Measurements from ENCODE around the gene HELZ2. TPM values are rescaled to one million over a fixed set of nuclear protein-coding genes. Genes with fewer than 3 reads are reported as not detected.
"Not testable (repeated sequence)": the region's sequence is repeated elsewhere in the genome, so short reads cannot be mapped to it uniquely, and the experiment has no call there.

The HELZ2 gene
- total and polyA plus RNA-seq, 4 donors = 2.3 to 41.6 (median 14.0) TPM

- DNase-seq; H3K9me3 ChIP-seq (ENCODE audit: control insufficient read depth, low read length); H3K4me3 ChIP-seq (ENCODE audit: low read length in 2 of 2); H3K27ac ChIP-seq (ENCODE audit: low read depth in 1 of 2, low read length in 2 of 2); ATAC-seq (ENCODE audit: low FRiP score); H3K4me1 ChIP-seq (ENCODE audit: control insufficient read depth in 1 of 2, insufficient read depth in 2 of 2, low read length in 2 of 2); H3K27me3 ChIP-seq (ENCODE audit: control insufficient read depth in 1 of 2, insufficient read depth in 2 of 2, low read length in 1 of 2); intact Hi-C loops (cut with DNase I): not testable (repeated sequence)
- 90% methylated on average over 8 of the region's 8 CpGs for WGBS, 2 donors
- peaks cover 0 to 13% of the 10 kb centered on the region in 2 donors for H3K36me3 ChIP-seq (ENCODE audit: control insufficient read depth in 1 of 2, insufficient read depth in 2 of 2, low read length in 1 of 2)
These were observed 27.6 kb upstream of the HELZ2 start for GRCh38 chr20:63601679-63602078.

GRCh38 chr20:63599396-63600050 lies 25.5 kb upstream of the HELZ2 start:
- peaks cover 0 to 13% of the 10 kb centered on the region in 2 donors for H3K36me3 ChIP-seq (ENCODE audit: control insufficient read depth in 1 of 2, insufficient read depth in 2 of 2, low read length in 1 of 2)
- ATAC-seq (ENCODE audit: low FRiP score) = no peak
- intact Hi-C loops (cut with DNase I) = no loop called here
- WGBS, 2 donors = 92 to 93% methylated on average over 27 of the region's 27 CpGs
- H3K27ac ChIP-seq (ENCODE audit: low read depth in 1 of 2, low read length in 2 of 2) = no peak overlapping the region
- no peaks in the 10 kb centered on the region for H3K27me3 ChIP-seq (ENCODE audit: control insufficient read depth in 1 of 2, insufficient read depth in 2 of 2, low read length in 1 of 2)
- H3K4me3 ChIP-seq (ENCODE audit: low read length in 2 of 2) = no peak overlapping the region
- DNase-seq = no peak
- no peaks in the 10 kb centered on the region for H3K9me3 ChIP-seq (ENCODE audit: control insufficient read depth, low read length)
- no peaks in the 10 kb centered on the region for H3K4me1 ChIP-seq (ENCODE audit: control insufficient read depth in 1 of 2, insufficient read depth in 2 of 2, low read length in 2 of 2)

- no peak overlapping the region for H3K4me3 ChIP-seq (ENCODE audit: low read length in 2 of 2)
- intact Hi-C loops (cut with DNase I) = no loop called here
- ATAC-seq (ENCODE audit: low FRiP score) (no peak), DNase-seq (no peak)
- H3K36me3 ChIP-seq (ENCODE audit: control insufficient read depth in 1 of 2, insufficient read depth in 2 of 2, low read length in 1 of 2) = peaks cover 0 to 13% of the 10 kb centered on the region in 2 donors
- no peaks in the 10 kb centered on the region for H3K9me3 ChIP-seq (ENCODE audit: control insufficient read depth, low read length)
- H3K27me3 ChIP-seq (ENCODE audit: control insufficient read depth in 1 of 2, insufficient read depth in 2 of 2, low read length in 1 of 2) = no peaks in the 10 kb centered on the region
- no peaks in the 10 kb centered on the region for H3K4me1 ChIP-seq (ENCODE audit: control insufficient read depth in 1 of 2, insufficient read depth in 2 of 2, low read length in 2 of 2)
- WGBS, 2 donors = 89 to 91% methylated on average over 33 of the region's 33 CpGs
- H3K27ac ChIP-seq (ENCODE audit: low read depth in 1 of 2, low read length in 2 of 2) = no peak overlapping the region
These were observed 24.7 kb upstream of the HELZ2 start for GRCh38 chr20:63598479-63599395.

- Histone ChIP-seq H3K4me1 (ENCODE audit: control insufficient read depth in 1 of 2, insufficient read depth in 2 of 2, low read length in 2 of 2) (no peaks in the 10 kb centered on the region), H3K36me3 (ENCODE audit: control insufficient read depth in 1 of 2, insufficient read depth in 2 of 2, low read length in 1 of 2) (peaks cover 0 to 13% of the 10 kb centered on the region in 2 donors), H3K27ac (ENCODE audit: low read depth in 1 of 2, low read length in 2 of 2) (no peak overlapping the region), H3K4me3 (ENCODE audit: low read length in 2 of 2) (no peak overlapping the region), H3K27me3 (ENCODE audit: control insufficient read depth in 1 of 2, insufficient read depth in 2 of 2, low read length in 1 of 2) (no peaks in the 10 kb centered on the region), H3K9me3 (ENCODE audit: control insufficient read depth, low read length) (no peaks in the 10 kb centered on the region)
- DNase-seq (peak in 1 of 2 donors; percentile 27), ATAC-seq (ENCODE audit: low FRiP score) (no peak)
- intact Hi-C loops (cut with DNase I) = no loop called here
- WGBS, 2 donors = 86 to 90% methylated on average over 23 of the region's 23 CpGs
These were observed 23.8 kb upstream of the HELZ2 start for GRCh38 chr20:63597651-63598478.

- Histone ChIP-seq H3K27ac (ENCODE audit: low read depth in 1 of 2, low read length in 2 of 2) (no peak overlapping the region), H3K36me3 (ENCODE audit: control insufficient read depth in 1 of 2, insufficient read depth in 2 of 2, low read length in 1 of 2) (peaks cover 0 to 5% of the 10 kb centered on the region in 2 donors), H3K9me3 (ENCODE audit: control insufficient read depth, low read length) (no peaks in the 10 kb centered on the region), H3K4me1 (ENCODE audit: control insufficient read depth in 1 of 2, insufficient read depth in 2 of 2, low read length in 2 of 2) (no peaks in the 10 kb centered on the region), H3K27me3 (ENCODE audit: control insufficient read depth in 1 of 2, insufficient read depth in 2 of 2, low read length in 1 of 2) (no peaks in the 10 kb centered on the region), H3K4me3 (ENCODE audit: low read length in 2 of 2) (no peak overlapping the region)
- intact Hi-C loops (cut with DNase I) = no loop called here
- DNase-seq = peak in 1 of 2 donors; percentile 31
- 81 to 91% methylated on average over 6 of the region's 6 CpGs for WGBS, 2 donors
- no peak for ATAC-seq (ENCODE audit: low FRiP score)
These were observed 22.4 kb upstream of the HELZ2 start for GRCh38 chr20:63596423-63596822.

- intact Hi-C loops (cut with DNase I) = no loop called here
- Histone ChIP-seq H3K9me3 (ENCODE audit: control insufficient read depth, low read length) (no peaks in the 10 kb centered on the region), H3K36me3 (ENCODE audit: control insufficient read depth in 1 of 2, insufficient read depth in 2 of 2, low read length in 1 of 2) (peaks cover 0 to 8% of the 10 kb centered on the region in 2 donors), H3K4me1 (ENCODE audit: control insufficient read depth in 1 of 2, insufficient read depth in 2 of 2, low read length in 2 of 2) (no peaks in the 10 kb centered on the region), H3K27ac (ENCODE audit: low read depth in 1 of 2, low read length in 2 of 2) (no peak overlapping the region), H3K4me3 (ENCODE audit: low read length in 2 of 2) (no peak overlapping the region), H3K27me3 (ENCODE audit: control insufficient read depth in 1 of 2, insufficient read depth in 2 of 2, low read length in 1 of 2) (no peaks in the 10 kb centered on the region)
- ATAC-seq (ENCODE audit: low FRiP score) = peak; percentile 9
- 92 to 96% methylated on average over 29 to 30 of the region's 30 CpGs for WGBS, 2 donors
- peak; percentile 38 to 70 for DNase-seq
These were observed 21.5 kb upstream of the HELZ2 start for GRCh38 chr20:63595416-63596127.

GRCh38 chr20:63594043-63594561 lies 20.1 kb upstream of the HELZ2 start:
- intact Hi-C loops (cut with DNase I) = no loop called here
- 47 to 61% methylated on average over 10 of the region's 10 CpGs for WGBS, 2 donors
- ATAC-seq (ENCODE audit: low FRiP score) (no peak), DNase-seq (peak in 1 of 2 donors; percentile 72)
- no peaks in the 10 kb centered on the region for H3K9me3 ChIP-seq (ENCODE audit: control insufficient read depth, low read length)
- no peaks in the 10 kb centered on the region for H3K27me3 ChIP-seq (ENCODE audit: control insufficient read depth in 1 of 2, insufficient read depth in 2 of 2, low read length in 1 of 2)
- no peaks in the 10 kb centered on the region for H3K4me1 ChIP-seq (ENCODE audit: control insufficient read depth in 1 of 2, insufficient read depth in 2 of 2, low read length in 2 of 2)
- H3K36me3 ChIP-seq (ENCODE audit: control insufficient read depth in 1 of 2, insufficient read depth in 2 of 2, low read length in 1 of 2) = peaks cover 0 to 14% of the 10 kb centered on the region in 2 donors
- no peak overlapping the region for H3K4me3 ChIP-seq (ENCODE audit: low read length in 2 of 2)
- no peak overlapping the region for H3K27ac ChIP-seq (ENCODE audit: low read depth in 1 of 2, low read length in 2 of 2)

- DNase-seq (peak in 1 of 2 donors; percentile 64), ATAC-seq (ENCODE audit: low FRiP score) (no peak)
- Histone ChIP-seq H3K36me3 (ENCODE audit: control insufficient read depth in 1 of 2, insufficient read depth in 2 of 2, low read length in 1 of 2) (peaks cover 0 to 11% of the 10 kb centered on the region in 2 donors), H3K4me3 (ENCODE audit: low read length in 2 of 2) (no peak overlapping the region), H3K4me1 (ENCODE audit: control insufficient read depth in 1 of 2, insufficient read depth in 2 of 2, low read length in 2 of 2) (no peaks in the 10 kb centered on the region), H3K27me3 (ENCODE audit: control insufficient read depth in 1 of 2, insufficient read depth in 2 of 2, low read length in 1 of 2) (no peaks in the 10 kb centered on the region), H3K27ac (ENCODE audit: low read depth in 1 of 2, low read length in 2 of 2) (no peak overlapping the region), H3K9me3 (ENCODE audit: control insufficient read depth, low read length) (no peaks in the 10 kb centered on the region)
- 89 to 92% methylated on average over 13 of the region's 13 CpGs for WGBS, 2 donors
- intact Hi-C loops (cut with DNase I) = no loop called here
These were observed 18.6 kb upstream of the HELZ2 start for GRCh38 chr20:63592661-63593060.

Measured in aorta (tissue), 5 donors.